CD8-positive, alpha-beta memory T cell (primary cell): ENCODE data around the gene ZNF22. TPM values are rescaled to one million over a fixed set of nuclear protein-coding genes. Genes with fewer than 3 reads are reported as not detected.

ENCODE experiments used
- CTCF ChIA-PET: fragments of 350-600 bp; sonication (Branson Sonifier 250); formaldehyde crosslinking; loops from one replicate; lab custom pipeline; 2021; ENCODE audit warnings: antibody characterized with exemption; lab: Charles Lee
- POLR2A ChIA-PET: fragments of 350-600 bp; sonication (Branson Sonifier 250); formaldehyde crosslinking; loops from one replicate; lab custom pipeline; 2021; ENCODE audit warnings: antibody characterized with exemption; lab: Charles Lee
- DNase-seq, 5 donors: peaks; one replicate each; pipeline versions ENCODE4 v3.0.0 to v3.0.0-alpha.2; 2020 to 2022; ENCODE audit warnings: mixed read lengths in 1 of 5
- H3K27ac ChIP-seq: one replicate; pipeline ENCODE4 v1.7.0; 2013; ENCODE audit warnings: low read depth, mild to moderate bottlenecking, low read length, moderate library complexity
- H3K27me3 ChIP-seq: 2 replicates; pipeline ENCODE4 v1.7.0; 2013; ENCODE audit warnings: low read length, mild to moderate bottlenecking; ENCODE audit not compliant: insufficient read depth, poor library complexity, severe bottlenecking
- H3K36me3 ChIP-seq: 2 replicates; pipeline ENCODE4 v1.7.0; 2013; ENCODE audit warnings: mild to moderate bottlenecking, low read length, moderate library complexity; ENCODE audit not compliant: insufficient read depth
- H3K4me1 ChIP-seq: 2 replicates; pipeline ENCODE4 v1.7.0; 2013; ENCODE audit warnings: mild to moderate bottlenecking, low read length, moderate library complexity; ENCODE audit not compliant: insufficient read depth
- H3K4me3 ChIP-seq: 2 replicates; pipeline ENCODE4 v1.7.0; 2013; ENCODE audit warnings: mild to moderate bottlenecking, low read length
- H3K9me3 ChIP-seq: 2 replicates; pipeline ENCODE4 v1.7.0; 2013; ENCODE audit warnings: mild to moderate bottlenecking, low read length
- H3K27ac Mint-ChIP-seq, 8 donors: one replicate each; pipeline ENCODE4 v1.8.0; 2020 to 2021; ENCODE audit warnings: mixed read lengths in 8 of 8, mild to moderate bottlenecking in 6 of 8, inconsistent platforms in 3 of 8, moderate library complexity in 3 of 8
- H3K27me3 Mint-ChIP-seq, 2 donors: one replicate each; pipeline ENCODE4 v1.8.0; 2020 to 2021; ENCODE audit warnings: mixed read lengths in 2 of 2, mild to moderate bottlenecking in 1 of 2, moderate library complexity in 1 of 2
- H3K36me3 Mint-ChIP-seq, 3 donors: one replicate each; pipeline ENCODE4 v1.8.0; 2020 to 2021; ENCODE audit warnings: mixed read lengths in 3 of 3, inconsistent platforms in 1 of 3, mild to moderate bottlenecking in 1 of 3
- H3K4me1 Mint-ChIP-seq, 3 donors: one replicate each; pipeline ENCODE4 v1.8.0; 2020 to 2021; ENCODE audit warnings: mixed read lengths in 3 of 3, inconsistent platforms in 1 of 3, mild to moderate bottlenecking in 1 of 3
- H3K4me3 Mint-ChIP-seq, 7 donors: one replicate each; pipeline ENCODE4 v1.8.0; 2020 to 2021; ENCODE audit warnings: mixed read lengths in 7 of 7, mild to moderate bottlenecking in 6 of 7, moderate library complexity in 4 of 7, inconsistent platforms in 2 of 7
- H3K9me3 Mint-ChIP-seq, 5 donors: one replicate each; pipeline ENCODE4 v1.8.0; 2020 to 2022; ENCODE audit warnings: mixed read lengths in 5 of 5, mild to moderate bottlenecking in 3 of 5, moderate library complexity in 2 of 5, inconsistent platforms in 1 of 5
- polyA plus RNA-seq: library from polyadenylated mRNA; unstranded; fragments of 300-500 nt; fragmentation: Illumina TruSeq; gene quantifications from one replicate; pipeline ENCODE4 v1.2.3, GENCODE V29; 2021
- total RNA-seq, 2 experiments: library from RNA; stranded (reverse); gene quantifications; one replicate each; pipeline ENCODE4 v1.2.3, GENCODE V29; 2021

ZNF22 gene
- total and polyA plus RNA-seq, 3 experiments from 2014 or later = 36.1 to 49.1 (median 37.2) TPM

- CTCF ChIA-PET = interaction anchor here (1.6 kb wide), 1 partner anchor 20 kb away, joined by 4 read pairs; no protein-coding TSS in a partner anchor
These were observed 4.6 kb upstream of the ZNF22 start for GRCh38 chr10:44995914-44996669.

GRCh38 chr10:44997105-44997748 lies 3.5 kb upstream of the ZNF22 start:
- ChIA-PET POLR2A (no interaction called here), CTCF (no interaction called here)
- no peak overlapping the region for H3K27ac Mint-ChIP-seq
- Histone ChIP-seq H3K27ac (no peak overlapping the region), H3K36me3 (no peaks in the 10 kb centered on the region), H3K9me3 (no peaks in the 10 kb centered on the region), H3K4me3 (no peak overlapping the region), H3K27me3 (no peaks in the 10 kb centered on the region), H3K4me1 (peaks cover 37% of the 10 kb centered on the region)
- DNase-seq = no peak
- H3K36me3 Mint-ChIP-seq = peaks cover 0 to 6% (median 0%) of the 10 kb centered on the region in 3 donors
- peaks cover 0 to 2% of the 10 kb centered on the region in 2 donors for H3K27me3 Mint-ChIP-seq
- H3K4me3 Mint-ChIP-seq = no peak overlapping the region
- peaks cover 36 to 55% (median 49%) of the 10 kb centered on the region in 3 donors for H3K4me1 Mint-ChIP-seq
- H3K9me3 Mint-ChIP-seq = peaks cover 0 to 2% (median 0%) of the 10 kb centered on the region in 5 donors

More at GRCh38 chr10:44995914-44996669, 4.6 kb upstream of the ZNF22 start:
- Histone ChIP-seq H3K4me1 (peaks cover 27% of the 10 kb centered on the region), H3K27ac (no peak overlapping the region), H3K9me3 (no peaks in the 10 kb centered on the region), H3K36me3 (no peaks in the 10 kb centered on the region), H3K4me3 (no peak overlapping the region), H3K27me3 (no peaks in the 10 kb centered on the region)
- H3K27ac Mint-ChIP-seq = peak overlapping the region; percentile 5 to 83 (median 49)
- peaks cover 0 to 2% of the 10 kb centered on the region in 2 donors for H3K27me3 Mint-ChIP-seq
- POLR2A ChIA-PET = no interaction called here
- peak overlapping the region in 6 of 7 donors; percentile 3 to 81 (median 28) for H3K4me3 Mint-ChIP-seq
- DNase-seq = no peak
- H3K4me1 Mint-ChIP-seq = peaks cover 30 to 45% (median 40%) of the 10 kb centered on the region in 3 donors
- H3K9me3 Mint-ChIP-seq = no peaks in the 10 kb centered on the region
- peaks cover 0 to 3% (median 0%) of the 10 kb centered on the region in 3 donors for H3K36me3 Mint-ChIP-seq

- peaks cover 3 to 12% (median 8%) of the 10 kb centered on the region in 3 donors for H3K36me3 Mint-ChIP-seq
- H3K27me3 Mint-ChIP-seq = peaks cover 0 to 2% of the 10 kb centered on the region in 2 donors
- no peak for DNase-seq
- Histone ChIP-seq H3K9me3 (no peaks in the 10 kb centered on the region), H3K4me3 (no peak overlapping the region), H3K36me3 (no peaks in the 10 kb centered on the region), H3K27ac (no peak overlapping the region), H3K4me1 (peaks cover 42% of the 10 kb centered on the region), H3K27me3 (no peaks in the 10 kb centered on the region)
- H3K9me3 Mint-ChIP-seq = peaks cover 0 to 5% (median under 1%) of the 10 kb centered on the region in 5 donors
- no peak overlapping the region for H3K27ac Mint-ChIP-seq
- H3K4me1 Mint-ChIP-seq = peaks cover 43 to 65% (median 56%) of the 10 kb centered on the region in 3 donors
- POLR2A ChIA-PET = no interaction called here
- peak overlapping the region in 1 of 7 donors; percentile 63 for H3K4me3 Mint-ChIP-seq
- CTCF ChIA-PET = no interaction called here
These were observed 2.5 kb upstream of the ZNF22 start for GRCh38 chr10:44998146-44998631.

- no peaks in the 10 kb centered on the region for H3K9me3 ChIP-seq
- H3K4me1 ChIP-seq = peaks cover 34% of the 10 kb centered on the region
- Mint-ChIP-seq H3K36me3 (peaks cover 12 to 30% (median 27%) of the 10 kb centered on the region in 3 donors), H3K4me1 (peaks cover 49 to 71% (median 53%) of the 10 kb centered on the region in 3 donors), H3K4me3 (peak overlapping the region; percentile 84 to 98 (median 86)), H3K27me3 (peaks cover 0 to 2% of the 10 kb centered on the region in 2 donors), H3K27ac (peak overlapping the region; percentile 85 to 98 (median 94)), H3K9me3 (peaks cover 0 to 18% (median 8%) of the 10 kb centered on the region in 5 donors)
- H3K4me3 ChIP-seq = peak overlapping the region; percentile 51
- H3K36me3 ChIP-seq = peaks cover 9% of the 10 kb centered on the region
- DNase-seq = peak in 1 of 5 donors; percentile 17
- H3K27ac ChIP-seq = peak overlapping the region; percentile 77
- CTCF ChIA-PET = interaction anchor here (0.7 to 2.9 kb wide), 3 partner anchors 18 to 131 kb away, joined by 3 to 8 read pairs (median 4); no protein-coding TSS in a partner anchor
- POLR2A ChIA-PET = no interaction called here
- no peaks in the 10 kb centered on the region for H3K27me3 ChIP-seq
These were observed 478 bp upstream of the ZNF22 start for GRCh38 chr10:45000138-45000751.

- H3K4me3 Mint-ChIP-seq = peak overlapping the region; percentile 90 to 98 (median 90)
- Histone ChIP-seq H3K4me3 (peak overlapping the region; percentile 77), H3K27me3 (no peaks in the 10 kb centered on the region), H3K4me1 (peaks cover 22% of the 10 kb centered on the region), H3K9me3 (no peaks in the 10 kb centered on the region), H3K27ac (peak overlapping the region; percentile 77), H3K36me3 (peaks cover 9% of the 10 kb centered on the region)
- peak in 4 of 5 donors; percentile 35 to 70 (median 43) for DNase-seq
- ChIA-PET POLR2A (interaction anchor here (0.7 kb wide), 1 partner anchor 726 kb away, joined by 3 read pairs; no protein-coding TSS in a partner anchor), CTCF (interaction anchor here (2.9 kb wide), 1 partner anchor 33 kb away, joined by 8 read pairs; no protein-coding TSS in a partner anchor)
- H3K9me3 Mint-ChIP-seq = peaks cover 0 to 18% (median 9%) of the 10 kb centered on the region in 5 donors
- peaks cover 0 to 2% of the 10 kb centered on the region in 2 donors for H3K27me3 Mint-ChIP-seq
- peaks cover 37 to 57% (median 42%) of the 10 kb centered on the region in 3 donors for H3K4me1 Mint-ChIP-seq
- peaks cover 14 to 36% (median 32%) of the 10 kb centered on the region in 3 donors for H3K36me3 Mint-ChIP-seq
- H3K27ac Mint-ChIP-seq = peak overlapping the region; percentile 80 to 96 (median 93)
These were observed 842 bp downstream of the ZNF22 start for GRCh38 chr10:45001381-45002148.

- H3K4me1 Mint-ChIP-seq = peaks cover 37 to 52% (median 40%) of the 10 kb centered on the region in 3 donors
- peaks cover 0 to 18% (median 9%) of the 10 kb centered on the region in 5 donors for H3K9me3 Mint-ChIP-seq
- peaks cover 0 to 2% of the 10 kb centered on the region in 2 donors for H3K27me3 Mint-ChIP-seq
- Histone ChIP-seq H3K4me1 (peaks cover 22% of the 10 kb centered on the region), H3K27me3 (no peaks in the 10 kb centered on the region), H3K36me3 (peaks cover 9% of the 10 kb centered on the region), H3K9me3 (no peaks in the 10 kb centered on the region), H3K27ac (no peak overlapping the region), H3K4me3 (no peak overlapping the region)
- H3K27ac Mint-ChIP-seq = peak overlapping the region in 6 of 8 donors; percentile 19 to 94 (median 65)
- peaks cover 14 to 36% (median 32%) of the 10 kb centered on the region in 3 donors for H3K36me3 Mint-ChIP-seq
- no peak for DNase-seq
- peak overlapping the region in 3 of 7 donors; percentile 44 to 88 (median 46) for H3K4me3 Mint-ChIP-seq
- CTCF ChIA-PET = interaction anchor here (0.7 to 1.3 kb wide), 3 partner anchors 9 to 36 kb away, joined by 3 to 6 read pairs (median 3); no protein-coding TSS in a partner anchor
- POLR2A ChIA-PET = no interaction called here
These were observed 2.8 kb downstream of the ZNF22 start for GRCh38 chr10:45003432-45004000.
